Peyer's patch (tissue), 4 donors: ENCODE results near the gene LIG4.

Experiments
- POLR2A ChIP-seq, 2 donors: fragments of 450-650 bp; IDR thresholded peaks; one replicate each; pipeline ENCODE4 v1.5.1; 2017; ENCODE audit warnings: antibody characterized with exemption in 2 of 2, mild to moderate bottlenecking in 2 of 2, moderate library complexity in 2 of 2
- TF ChIP-seq, protein P1 (sequence below), 6 experiments: fragments of 450-650 bp in 4 of 6; fragments of 200-600 bp in 2 of 6; sonication (generic) in 1 of 6; IDR thresholded peaks; one replicate each; pipeline ENCODE4 v1.5.1; 2017 to 2019; ENCODE audit warnings: antibody characterized with exemption in 6 of 6, mild to moderate bottlenecking in 3 of 6, moderate library complexity in 1 of 6

DNA sequence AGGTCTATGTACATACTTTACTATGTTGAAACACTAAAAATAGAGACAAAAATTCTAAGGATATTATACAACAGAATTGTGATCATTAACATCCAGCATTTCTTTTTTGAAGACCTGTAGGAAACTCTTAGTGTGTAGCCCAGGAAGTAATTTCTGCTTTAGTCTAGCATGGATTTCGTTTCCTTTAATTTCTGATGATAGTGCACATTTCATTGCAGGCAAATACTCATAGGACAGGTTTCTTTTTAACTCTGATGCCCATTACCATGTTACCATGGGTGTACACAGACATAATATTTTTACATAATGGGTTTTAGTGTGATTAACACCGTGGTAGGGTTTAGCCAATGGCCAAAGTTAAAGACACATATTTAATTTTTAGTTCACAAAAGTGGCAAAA, 27.1 kb downstream of the LIG4 start:
- TF ChIP-seq, protein P1, sequence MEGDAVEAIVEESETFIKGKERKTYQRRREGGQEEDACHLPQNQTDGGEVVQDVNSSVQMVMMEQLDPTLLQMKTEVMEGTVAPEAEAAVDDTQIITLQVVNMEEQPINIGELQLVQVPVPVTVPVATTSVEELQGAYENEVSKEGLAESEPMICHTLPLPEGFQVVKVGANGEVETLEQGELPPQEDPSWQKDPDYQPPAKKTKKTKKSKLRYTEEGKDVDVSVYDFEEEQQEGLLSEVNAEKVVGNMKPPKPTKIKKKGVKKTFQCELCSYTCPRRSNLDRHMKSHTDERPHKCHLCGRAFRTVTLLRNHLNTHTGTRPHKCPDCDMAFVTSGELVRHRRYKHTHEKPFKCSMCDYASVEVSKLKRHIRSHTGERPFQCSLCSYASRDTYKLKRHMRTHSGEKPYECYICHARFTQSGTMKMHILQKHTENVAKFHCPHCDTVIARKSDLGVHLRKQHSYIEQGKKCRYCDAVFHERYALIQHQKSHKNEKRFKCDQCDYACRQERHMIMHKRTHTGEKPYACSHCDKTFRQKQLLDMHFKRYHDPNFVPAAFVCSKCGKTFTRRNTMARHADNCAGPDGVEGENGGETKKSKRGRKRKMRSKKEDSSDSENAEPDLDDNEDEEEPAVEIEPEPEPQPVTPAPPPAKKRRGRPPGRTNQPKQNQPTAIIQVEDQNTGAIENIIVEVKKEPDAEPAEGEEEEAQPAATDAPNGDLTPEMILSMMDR (IDR thresholded peaks at IDR 0.05), result no peak
- no peak for TF ChIP-seq POLR2A (IDR thresholded peaks at IDR 0.05)
